Measurements from ENCODE around the gene GNG4. TPM values are rescaled to one million over a fixed set of nuclear protein-coding genes. Genes with fewer than 3 reads are reported as not detected.

GNG4 gene
- total RNA-seq, 4 donors from 2014 or later, result not detected

DNA sequence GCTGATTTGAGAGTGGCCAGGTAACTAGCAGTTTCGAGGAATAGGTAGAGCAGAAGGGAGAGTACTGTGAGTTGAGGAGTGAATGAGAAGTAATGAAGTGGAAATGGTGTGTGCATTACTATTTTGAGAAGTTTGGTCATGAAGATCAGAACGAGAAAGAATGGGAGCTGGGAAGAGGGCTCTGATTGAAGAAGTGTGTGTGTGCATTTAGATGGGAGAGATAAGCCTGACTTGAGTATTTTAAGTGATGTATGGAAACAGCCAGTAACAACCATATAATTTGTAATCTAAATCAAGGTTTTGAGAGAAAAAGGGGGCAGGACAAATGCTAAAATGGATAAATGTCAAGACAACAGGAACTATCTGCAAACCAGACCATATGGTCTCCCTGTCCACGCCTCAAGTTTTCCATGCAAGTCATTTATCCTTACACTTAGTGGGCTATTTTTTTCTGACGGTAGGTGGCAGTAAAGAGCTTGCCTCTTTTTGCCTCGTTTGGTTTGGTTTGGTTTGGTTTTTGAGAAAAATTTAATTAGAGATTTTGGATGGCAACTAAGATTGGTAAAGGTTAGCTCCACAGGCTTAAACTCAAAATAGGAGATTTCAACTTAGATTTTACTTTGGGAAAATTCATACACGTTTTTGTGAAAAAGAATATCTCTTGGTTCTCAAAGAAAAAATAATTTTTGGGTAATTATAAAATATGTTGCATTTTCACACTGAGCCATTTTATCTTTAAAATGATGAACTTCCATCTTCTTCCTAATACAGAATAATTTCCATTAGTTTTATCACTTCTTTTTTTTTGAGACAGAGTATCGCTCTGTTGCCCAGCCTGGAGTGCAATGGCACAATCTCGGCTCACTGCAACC, 135.9 kb downstream of the GNG4 start:
- TF ChIP-seq, protein P1, sequence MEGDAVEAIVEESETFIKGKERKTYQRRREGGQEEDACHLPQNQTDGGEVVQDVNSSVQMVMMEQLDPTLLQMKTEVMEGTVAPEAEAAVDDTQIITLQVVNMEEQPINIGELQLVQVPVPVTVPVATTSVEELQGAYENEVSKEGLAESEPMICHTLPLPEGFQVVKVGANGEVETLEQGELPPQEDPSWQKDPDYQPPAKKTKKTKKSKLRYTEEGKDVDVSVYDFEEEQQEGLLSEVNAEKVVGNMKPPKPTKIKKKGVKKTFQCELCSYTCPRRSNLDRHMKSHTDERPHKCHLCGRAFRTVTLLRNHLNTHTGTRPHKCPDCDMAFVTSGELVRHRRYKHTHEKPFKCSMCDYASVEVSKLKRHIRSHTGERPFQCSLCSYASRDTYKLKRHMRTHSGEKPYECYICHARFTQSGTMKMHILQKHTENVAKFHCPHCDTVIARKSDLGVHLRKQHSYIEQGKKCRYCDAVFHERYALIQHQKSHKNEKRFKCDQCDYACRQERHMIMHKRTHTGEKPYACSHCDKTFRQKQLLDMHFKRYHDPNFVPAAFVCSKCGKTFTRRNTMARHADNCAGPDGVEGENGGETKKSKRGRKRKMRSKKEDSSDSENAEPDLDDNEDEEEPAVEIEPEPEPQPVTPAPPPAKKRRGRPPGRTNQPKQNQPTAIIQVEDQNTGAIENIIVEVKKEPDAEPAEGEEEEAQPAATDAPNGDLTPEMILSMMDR (IDR thresholded peaks at IDR 0.05; ENCODE audit: low read depth), result no peak

DNA sequence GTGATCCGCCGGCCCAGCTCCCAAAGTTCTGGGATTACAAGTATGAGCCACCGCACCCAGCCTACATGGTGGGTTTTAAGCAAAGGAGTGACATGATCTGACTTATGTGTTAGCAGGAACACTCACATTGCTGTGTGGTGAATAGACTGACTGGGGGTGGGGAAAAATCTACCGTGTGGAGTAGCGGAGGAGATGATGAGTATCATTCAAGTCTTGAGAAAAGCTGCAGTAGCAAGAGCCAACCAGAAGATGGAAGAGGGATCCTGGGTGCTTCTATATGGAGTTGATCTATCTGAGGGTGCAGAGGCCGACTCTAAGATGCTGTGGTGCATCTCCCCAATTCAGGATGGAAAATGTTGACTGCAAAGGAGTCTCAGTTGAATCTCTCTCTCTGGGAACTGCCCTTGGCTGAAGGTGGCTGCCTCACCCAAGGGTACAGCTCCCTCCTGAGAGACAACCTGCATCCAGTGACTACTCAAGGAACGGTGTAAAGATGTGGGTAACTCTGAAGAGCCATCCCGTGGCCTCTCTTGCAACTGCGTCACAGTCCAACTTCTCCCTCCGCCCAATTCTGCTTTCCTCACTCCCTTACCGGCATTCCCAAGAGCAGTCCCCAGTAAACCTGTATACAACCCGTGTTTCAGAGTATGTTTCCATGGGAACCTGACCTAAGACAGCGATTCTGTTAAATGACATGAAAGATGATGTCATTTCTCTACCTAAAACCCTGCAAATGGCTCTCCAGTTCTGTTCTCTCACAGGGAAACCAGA, 137.9 kb downstream of the GNG4 start:
- TF ChIP-seq, protein P1 (IDR thresholded peaks at IDR 0.05; ENCODE audit: low read depth), result no peak

- TF ChIP-seq, protein P1 (IDR thresholded peaks at IDR 0.05; ENCODE audit: low read depth), result no peak
Measured at GRCh38 chr1:235510823-235511222, 138.8 kb downstream of the GNG4 start.

DNA sequence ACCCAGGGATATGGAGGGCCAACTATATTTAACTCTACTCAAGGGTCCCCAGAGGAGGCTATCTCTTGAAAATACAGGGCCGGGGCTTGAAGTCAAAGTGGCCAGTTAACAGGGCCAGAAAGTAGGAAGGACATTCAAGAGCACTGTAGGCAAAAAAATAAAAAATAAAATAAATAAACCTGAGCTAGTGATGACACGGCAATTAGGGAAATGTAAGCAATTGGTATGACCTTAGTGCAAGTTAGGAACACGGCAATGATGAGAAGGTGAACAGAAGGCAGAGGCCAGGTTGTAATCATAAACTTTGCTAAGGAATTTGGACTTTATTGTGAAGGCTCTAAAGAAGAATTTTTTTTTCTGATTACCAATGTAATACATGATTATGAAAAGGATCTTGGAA, 142.0 kb downstream of the GNG4 start:
- TF ChIP-seq, protein P1 (IDR thresholded peaks at IDR 0.05; ENCODE audit: low read depth), result no peak

DNA sequence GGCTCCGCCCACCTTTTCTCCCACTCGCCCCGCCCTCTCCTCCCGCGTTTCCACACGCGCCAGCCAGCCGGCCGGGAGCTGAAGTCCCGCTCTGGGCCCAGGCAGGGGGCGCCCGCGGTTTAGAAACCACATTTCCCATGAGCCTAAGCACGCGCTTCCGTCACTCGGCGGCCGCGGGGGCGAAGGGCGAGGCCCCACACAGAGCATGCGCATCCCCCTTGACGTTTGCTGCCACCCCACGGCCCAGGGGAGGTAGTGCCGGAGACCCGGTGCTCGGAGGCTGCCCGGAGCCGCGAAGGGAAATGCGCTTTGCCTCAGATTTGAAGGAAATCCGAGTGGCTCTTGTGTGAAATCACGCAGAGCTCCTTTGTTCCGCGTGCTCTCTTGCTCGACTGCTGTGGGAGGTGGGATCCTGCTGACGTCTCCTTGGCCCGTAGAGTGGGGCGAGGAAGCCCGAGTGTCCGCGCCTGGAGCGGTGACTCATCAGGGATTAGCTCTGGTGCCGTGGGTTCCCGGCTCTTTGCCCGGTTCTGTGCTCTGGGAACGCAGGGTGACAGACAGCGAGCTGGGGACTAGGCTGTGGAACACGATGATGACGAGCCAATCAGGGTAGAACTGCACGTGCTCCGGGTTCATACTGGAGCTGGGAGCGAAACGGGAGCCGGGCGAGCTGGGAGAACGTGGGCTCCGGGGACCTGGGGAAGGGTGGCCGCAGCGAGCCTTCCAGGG, 144.9 kb downstream of the GNG4 start:
- TF ChIP-seq, protein P1 (IDR thresholded peaks at IDR 0.05; ENCODE audit: low read depth), result no peak

DNA sequence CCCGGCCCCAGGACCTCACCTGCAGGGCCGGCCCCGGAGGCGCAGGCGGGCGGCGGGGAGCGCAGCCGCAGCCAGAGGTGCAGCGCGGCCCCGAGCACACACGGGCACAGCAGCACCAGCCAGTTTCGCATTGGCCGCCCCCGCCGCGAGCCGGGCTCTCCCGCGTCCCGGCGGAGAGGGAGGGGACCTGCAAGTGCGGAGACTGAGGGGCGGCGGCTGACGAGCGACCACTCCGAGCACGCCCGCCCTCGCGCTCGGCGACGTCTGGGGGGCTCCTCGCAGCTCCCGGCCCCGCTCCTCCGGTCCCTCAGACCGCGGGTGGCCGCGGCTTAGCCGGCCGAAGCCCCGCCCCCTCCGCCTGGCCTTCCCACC, 145.5 kb downstream of the GNG4 start, which contains the start of gene B3GALNT2:
Gene B3GALNT2, minus strand, starts transcription at position 331 of the 372 bp plus-strand sequence. Its CDS starts 200 bp downstream, at position 131.
- TF ChIP-seq, protein P1 (IDR thresholded peaks at IDR 0.05; ENCODE audit: low read depth), result no peak

Data from subcutaneous adipose tissue (tissue), 4 donors.